LNCaP clone FGC (cell line): ENCODE data around the gene MAP6.

Experiments
- DNase-seq: peaks from one replicate; pipeline ENCODE4 v3.0.0-alpha.2; 2011; ENCODE audit warnings: low read depth
- H3K4me3 ChIP-seq: 2 replicates; pipeline ENCODE4 v1.5.1; 2011; ENCODE audit warnings: mild to moderate bottlenecking, low read depth, low read length, control low read depth
- CTCF ChIP-seq: IDR thresholded peaks from 2 replicates; pipeline ENCODE4 v1.5.1; 2012; ENCODE audit warnings: mild to moderate bottlenecking; ENCODE audit not compliant: control insufficient read depth, insufficient read depth; ENCODE audit errors: extremely low read depth

Gene MAP6

GRCh38 chr11:75667255-75667830 is 1.5 kb downstream of the MAP6 start:
- DNase-seq: no peak
- no peak for TF ChIP-seq CTCF
- H3K4me3 ChIP-seq: no peak overlapping the region

DNA sequence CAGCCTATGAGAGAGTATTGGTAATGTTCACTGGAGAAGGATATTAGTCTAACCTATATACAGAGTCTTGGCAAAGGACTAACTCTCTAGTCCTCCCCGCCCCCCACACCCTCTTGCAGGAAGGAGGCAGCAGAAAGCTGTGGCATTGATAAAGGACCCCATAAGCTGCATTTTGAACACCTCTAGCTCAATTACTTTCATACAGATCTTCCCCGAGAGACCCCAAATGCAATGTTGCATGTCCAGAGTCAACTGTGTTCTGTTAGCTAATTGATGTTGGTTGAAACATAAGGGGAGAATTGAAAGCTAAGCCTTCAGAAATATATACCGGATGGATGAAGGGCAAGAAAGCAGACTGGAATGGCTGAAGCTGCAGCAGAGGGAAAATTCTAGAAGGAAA is 2.8 kb downstream of the MAP6 start:
- no peak for TF ChIP-seq CTCF
- no peak overlapping the region for H3K4me3 ChIP-seq
- DNase-seq: no peak

DNA sequence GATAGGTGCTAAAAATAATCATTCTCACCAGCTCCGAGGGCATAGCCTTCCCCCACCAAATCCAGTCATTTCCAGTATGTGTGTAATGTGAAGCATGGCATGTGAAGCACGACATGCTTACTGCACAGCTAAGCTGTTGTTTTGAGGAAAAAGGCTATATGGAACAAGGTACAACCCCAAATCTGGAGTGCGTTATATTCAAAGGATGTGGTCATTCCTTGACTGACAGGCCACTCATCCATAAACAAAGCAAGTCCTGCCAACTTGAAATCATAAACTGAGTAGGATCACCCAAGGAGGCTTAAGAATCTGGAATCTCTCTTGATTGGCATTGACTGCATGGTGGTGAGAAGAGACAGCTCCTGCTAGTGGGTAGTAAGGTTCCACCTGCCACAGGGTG is 3.7 kb downstream of the MAP6 start:
- H3K4me3 ChIP-seq: no peak overlapping the region
- DNase-seq: no peak
- no peak for TF ChIP-seq CTCF

- no peak for DNase-seq
- no peak overlapping the region for H3K4me3 ChIP-seq
- TF ChIP-seq CTCF: no peak
Measured at GRCh38 chr11:75664389-75664788, 4.4 kb downstream of the MAP6 start.

GRCh38 chr11:75663808-75664207 is 5.0 kb downstream of the MAP6 start:
- H3K4me3 ChIP-seq: no peak overlapping the region
- DNase-seq: no peak
- no peak for TF ChIP-seq CTCF

DNA sequence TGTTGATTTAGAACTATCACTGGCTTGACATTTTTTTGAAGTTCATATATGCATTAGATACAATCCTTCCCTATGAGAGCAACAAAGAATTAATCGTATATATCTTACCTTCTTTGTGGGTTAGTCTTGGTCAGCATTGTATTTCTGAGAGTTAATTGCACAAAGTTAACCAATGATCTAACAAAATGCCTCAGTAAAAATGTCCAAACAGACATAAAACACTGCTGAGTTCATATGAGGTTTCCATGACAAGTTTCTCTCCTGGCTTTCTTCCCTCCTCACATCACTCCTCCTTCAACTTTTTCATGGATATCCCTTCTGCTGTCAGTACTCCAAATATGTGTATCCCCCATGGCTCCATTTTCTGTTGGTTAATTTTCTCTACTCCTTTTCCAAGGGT is 9.0 kb downstream of the MAP6 start:
- no peak for DNase-seq
- H3K4me3 ChIP-seq: no peak overlapping the region
- TF ChIP-seq CTCF: no peak

- H3K4me3 ChIP-seq: no peak overlapping the region
- no peak for TF ChIP-seq CTCF
- no peak for DNase-seq
Measured at GRCh38 chr11:75656044-75656727, 12.7 kb downstream of the MAP6 start.
